ENCODE data around the gene MUC13. TPM values are rescaled to one million over a fixed set of nuclear protein-coding genes. Genes with fewer than 3 reads are reported as not detected.

The MUC13 gene
- total RNA-seq, 2 experiments from 2014 or later = not detected

- Mint-ChIP-seq H3K4me3 (no peak overlapping the region), H3K27ac (no peak overlapping the region), H3K9me3 (ENCODE audit: insufficient read depth) (no peaks in the 10 kb centered on the region), H3K27me3 (ENCODE audit: low read depth) (peaks cover 21% of the 10 kb centered on the region), H3K36me3 (ENCODE audit: low read depth) (no peaks in the 10 kb centered on the region), H3K4me1 (ENCODE audit: low read depth) (no peaks in the 10 kb centered on the region)
- ChIA-PET POLR2A (no interaction called here), CTCF (interaction anchor here (1.1 kb wide), 1 partner anchor 45 kb away, joined by 3 read pairs; no protein-coding TSS in a partner anchor)
- no peak for ATAC-seq
- no peak for DNase-seq
Measured at GRCh38 chr3:124856677-124857076, 77.9 kb downstream of the MUC13 start.

Other genes starting within 250 kb of the MUC13 start
- 10 to 100 TPM; 32.9 to 38.8 TPM for gene UMPS, start 204.3 kb downstream of the MUC13 start, total RNA-seq
- not detected for gene ITGB5, start 47.4 kb downstream of the MUC13 start, total RNA-seq
- gene HEG1, start 121.2 kb upstream of the MUC13 start, total RNA-seq = 10 to 100 TPM; 58.6 to 61.7 TPM